HUES48 (cell line): Measurements from ENCODE around the gene DPP10.
A peak's percentile ranks its signal among the peaks of the same experiment; 100 is the strongest.
"Not testable (repeated sequence)": the region's sequence is repeated elsewhere in the genome, so short reads cannot be mapped to it uniquely, and the experiment has no call there.

Source experiments
- H3K27ac ChIP-seq: one replicate; pipeline ENCODE4 v1.7.0; 2013; ENCODE audit warnings: low read depth, low read length, inconsistent platforms
- H3K27me3 ChIP-seq: 2 replicates; pipeline ENCODE4 v1.6.1; 2013; ENCODE audit warnings: mild to moderate bottlenecking, low read length; ENCODE audit not compliant: control insufficient read depth, insufficient read depth
- H3K36me3 ChIP-seq: 2 replicates; pipeline ENCODE4 v1.6.1; 2013; ENCODE audit warnings: low read length; ENCODE audit not compliant: control insufficient read depth, insufficient read depth
- H3K4me1 ChIP-seq: 2 replicates; pipeline ENCODE4 v1.6.1; 2013; ENCODE audit warnings: mild to moderate bottlenecking, low read length; ENCODE audit not compliant: control insufficient read depth, insufficient read depth
- H3K4me3 ChIP-seq: 2 replicates; pipeline ENCODE4 v1.5.1; 2013; ENCODE audit warnings: mild to moderate bottlenecking, low read depth, low read length
- H3K9ac ChIP-seq: 2 replicates; pipeline ENCODE4 v1.6.1; 2013; ENCODE audit warnings: mild to moderate bottlenecking, low read depth, low read length, moderate library complexity
- H3K9me3 ChIP-seq: 2 replicates; pipeline ENCODE4 v1.6.1; 2013; ENCODE audit warnings: low read length; ENCODE audit not compliant: control insufficient read depth, insufficient read depth

DPP10 gene

GRCh38 chr2:114507744-114508143 lies 65.3 kb downstream of the DPP10 start:
- H3K36me3 ChIP-seq, result no peaks in the 10 kb centered on the region
- no peak overlapping the region for H3K9ac ChIP-seq
- no peaks in the 10 kb centered on the region for H3K9me3 ChIP-seq
- no peaks in the 10 kb centered on the region for H3K4me1 ChIP-seq
- H3K27me3 ChIP-seq, result no peaks in the 10 kb centered on the region
- no peak overlapping the region for H3K4me3 ChIP-seq
- H3K27ac ChIP-seq, result no peak overlapping the region

GRCh38 chr2:114515882-114516281 lies 73.4 kb downstream of the DPP10 start:
- Histone ChIP-seq H3K36me3 (no peaks in the 10 kb centered on the region), H3K27me3 (no peaks in the 10 kb centered on the region), H3K4me1 (peaks cover 13% of the 10 kb centered on the region), H3K4me3 (no peak overlapping the region), H3K27ac (peak overlapping the region; percentile 24), H3K9me3 (no peaks in the 10 kb centered on the region), H3K9ac (no peak overlapping the region)

- no peak overlapping the region for H3K27ac ChIP-seq
- H3K36me3 ChIP-seq, result no peaks in the 10 kb centered on the region
- H3K9ac ChIP-seq, result no peak overlapping the region
- H3K27me3 ChIP-seq, result no peaks in the 10 kb centered on the region
- H3K4me3 ChIP-seq, result no peak overlapping the region
- peaks cover 13% of the 10 kb centered on the region for H3K4me1 ChIP-seq
- no peaks in the 10 kb centered on the region for H3K9me3 ChIP-seq
Measured at GRCh38 chr2:114517580-114517979, 75.1 kb downstream of the DPP10 start.

GRCh38 chr2:114518738-114519137 lies 76.3 kb downstream of the DPP10 start:
- Histone ChIP-seq H3K4me3 (no peak overlapping the region), H3K27ac (no peak overlapping the region), H3K9ac (no peak overlapping the region), H3K4me1 (peaks cover 13% of the 10 kb centered on the region), H3K36me3 (no peaks in the 10 kb centered on the region), H3K27me3 (no peaks in the 10 kb centered on the region), H3K9me3 (peaks cover 4% of the 10 kb centered on the region; the same call in 1 of the 2 replicates)

- H3K4me1 ChIP-seq, H3K27ac ChIP-seq, H3K36me3 ChIP-seq, H3K27me3 ChIP-seq, H3K9me3 ChIP-seq, H3K4me3 ChIP-seq, H3K9ac ChIP-seq: not testable (repeated sequence)
Measured at GRCh38 chr2:114522612-114523011, 80.2 kb downstream of the DPP10 start.

GRCh38 chr2:114525955-114526354 lies 83.5 kb downstream of the DPP10 start:
- Histone ChIP-seq H3K27ac (no peak overlapping the region), H3K4me1 (no peaks in the 10 kb centered on the region), H3K4me3 (no peak overlapping the region), H3K36me3 (no peaks in the 10 kb centered on the region), H3K9me3 (peaks cover 4% of the 10 kb centered on the region; the same call in 1 of the 2 replicates), H3K9ac (no peak overlapping the region), H3K27me3 (no peaks in the 10 kb centered on the region)

GRCh38 chr2:114526841-114527240 lies 84.4 kb downstream of the DPP10 start:
- no peak overlapping the region for H3K27ac ChIP-seq
- H3K9me3 ChIP-seq, result peaks cover 4% of the 10 kb centered on the region; the same call in 1 of the 2 replicates
- no peaks in the 10 kb centered on the region for H3K4me1 ChIP-seq
- H3K9ac ChIP-seq, result no peak overlapping the region
- H3K36me3 ChIP-seq, result no peaks in the 10 kb centered on the region
- H3K27me3 ChIP-seq, result no peaks in the 10 kb centered on the region
- H3K4me3 ChIP-seq, result no peak overlapping the region

- Histone ChIP-seq H3K27ac (no peak overlapping the region), H3K4me3 (no peak overlapping the region), H3K4me1 (no peaks in the 10 kb centered on the region), H3K27me3 (no peaks in the 10 kb centered on the region), H3K9me3 (peaks cover 4% of the 10 kb centered on the region; the same call in 1 of the 2 replicates), H3K9ac (no peak overlapping the region), H3K36me3 (no peaks in the 10 kb centered on the region)
Measured at GRCh38 chr2:114527330-114527983, 85.0 kb downstream of the DPP10 start.

GRCh38 chr2:114534116-114535084 lies 92.0 kb downstream of the DPP10 start:
- Histone ChIP-seq H3K9me3 (no peaks in the 10 kb centered on the region), H3K36me3 (no peaks in the 10 kb centered on the region), H3K27me3 (no peaks in the 10 kb centered on the region), H3K27ac (no peak overlapping the region), H3K9ac (no peak overlapping the region), H3K4me1 (no peaks in the 10 kb centered on the region), H3K4me3 (no peak overlapping the region)

GRCh38 chr2:114537777-114538176 lies 95.3 kb downstream of the DPP10 start:
- Histone ChIP-seq H3K9ac (no peak overlapping the region), H3K4me3 (no peak overlapping the region), H3K27me3 (no peaks in the 10 kb centered on the region), H3K4me1 (no peaks in the 10 kb centered on the region; the same call in 1 of the 2 replicates), H3K27ac (no peak overlapping the region), H3K36me3 (no peaks in the 10 kb centered on the region), H3K9me3 (no peaks in the 10 kb centered on the region)

- no peaks in the 10 kb centered on the region for H3K9me3 ChIP-seq
- no peak overlapping the region for H3K9ac ChIP-seq
- peaks cover 5% of the 10 kb centered on the region for H3K4me1 ChIP-seq
- no peak overlapping the region for H3K27ac ChIP-seq
- H3K27me3 ChIP-seq, result no peaks in the 10 kb centered on the region
- H3K36me3 ChIP-seq, result no peaks in the 10 kb centered on the region
- H3K4me3 ChIP-seq, result no peak overlapping the region
Measured at GRCh38 chr2:114542695-114543094, 100.3 kb downstream of the DPP10 start.
